Mesodermal cell (in vitro differentiated cells): ENCODE results near the gene TDP1.

Source experiments
- H3K27ac ChIP-seq: 2 replicates; pipeline ENCODE4 v1.7.0; 2013; ENCODE audit warnings: mild to moderate bottlenecking, low read depth, low read length, moderate library complexity; ENCODE audit not compliant: severe bottlenecking
- H3K36me3 ChIP-seq: 2 replicates; pipeline ENCODE4 v1.7.1; 2013; ENCODE audit warnings: mild to moderate bottlenecking, low read length, moderate library complexity; ENCODE audit not compliant: control insufficient read depth, insufficient read depth
- H3K4me1 ChIP-seq: one replicate; pipeline ENCODE4 v1.7.1; 2013; ENCODE audit warnings: mild to moderate bottlenecking, low read length; ENCODE audit not compliant: insufficient read depth, control insufficient read depth, poor library complexity, severe bottlenecking
- H3K4me3 ChIP-seq: 2 replicates; pipeline ENCODE4 v1.7.0; 2013; ENCODE audit warnings: low read length, control low read depth, mild to moderate bottlenecking; ENCODE audit not compliant: insufficient read depth, poor library complexity, severe bottlenecking; ENCODE audit errors: extremely low read depth
- H3K9me3 ChIP-seq: 2 replicates; pipeline ENCODE4 v1.7.1; 2013; ENCODE audit warnings: mild to moderate bottlenecking, low read length, moderate library complexity; ENCODE audit not compliant: control insufficient read depth
- WGBS, 2 experiments: methylation state at CpG; one replicate each; pipeline ENCODE4 v1.1.5; 2013; ENCODE audit warnings: missing lambda C conversion rate in 2 of 2; ENCODE audit not compliant: insufficient coverage in 2 of 2; 5-methylcytosine and 5-hydroxymethylcytosine counted together

TDP1 gene

DNA sequence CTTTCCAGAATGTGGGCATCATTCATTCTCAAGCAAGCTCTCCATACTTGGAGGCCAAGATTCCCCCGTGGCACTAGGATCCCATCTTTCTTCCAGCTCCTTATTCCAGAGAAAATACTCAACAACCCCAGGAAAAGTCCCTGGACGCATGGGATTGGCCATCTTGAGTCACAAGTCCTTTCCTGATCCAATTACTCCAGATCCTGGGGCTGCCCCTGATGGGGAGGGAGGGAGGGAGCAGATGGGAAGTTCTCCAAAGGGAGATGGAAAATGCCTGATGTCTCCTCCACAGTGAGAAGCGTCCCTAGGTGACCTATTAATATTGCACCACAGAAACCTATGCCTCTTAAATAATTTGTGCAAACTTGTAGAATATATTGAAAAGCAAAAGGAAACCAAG is 93.7 kb downstream of the TDP1 start:
- no peak overlapping the region for H3K4me3 ChIP-seq
- 80% methylated on average over 1 of the region's 3 CpGs; no CpG with 5 or more reads in 1 of the 2 experiments for WGBS, 2 experiments
- peaks cover 10% of the 10 kb centered on the region for H3K36me3 ChIP-seq
- H3K27ac ChIP-seq = no peak overlapping the region
- H3K4me1 ChIP-seq = no peaks in the 10 kb centered on the region
- H3K9me3 ChIP-seq = no peaks in the 10 kb centered on the region

DNA sequence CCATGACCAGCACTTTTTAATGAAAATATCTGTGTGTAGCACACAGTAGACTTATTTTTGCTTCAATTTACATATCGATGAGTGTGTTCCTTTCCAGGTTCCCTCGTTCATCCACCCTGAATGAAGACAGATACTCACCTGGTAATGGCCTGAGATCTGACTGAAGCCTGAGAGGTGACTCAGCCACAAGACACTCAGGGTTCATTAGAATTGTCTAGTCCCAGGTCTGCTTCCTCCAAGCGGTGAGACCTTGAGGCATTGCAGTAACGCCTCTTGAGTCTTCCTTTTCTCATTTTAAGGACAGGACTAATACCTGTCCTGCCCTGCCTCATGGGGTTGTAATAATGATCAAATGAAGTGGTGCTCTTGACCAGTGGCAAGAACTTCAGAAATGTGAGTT is 94.5 kb downstream of the TDP1 start:
- no peak overlapping the region for H3K27ac ChIP-seq
- H3K4me1 ChIP-seq = no peaks in the 10 kb centered on the region
- H3K36me3 ChIP-seq = peaks cover 3% of the 10 kb centered on the region
- H3K4me3 ChIP-seq = no peak overlapping the region
- no peaks in the 10 kb centered on the region for H3K9me3 ChIP-seq
- WGBS, 2 experiments = 98 to 100% methylated on average over 4 of the region's 4 CpGs

DNA sequence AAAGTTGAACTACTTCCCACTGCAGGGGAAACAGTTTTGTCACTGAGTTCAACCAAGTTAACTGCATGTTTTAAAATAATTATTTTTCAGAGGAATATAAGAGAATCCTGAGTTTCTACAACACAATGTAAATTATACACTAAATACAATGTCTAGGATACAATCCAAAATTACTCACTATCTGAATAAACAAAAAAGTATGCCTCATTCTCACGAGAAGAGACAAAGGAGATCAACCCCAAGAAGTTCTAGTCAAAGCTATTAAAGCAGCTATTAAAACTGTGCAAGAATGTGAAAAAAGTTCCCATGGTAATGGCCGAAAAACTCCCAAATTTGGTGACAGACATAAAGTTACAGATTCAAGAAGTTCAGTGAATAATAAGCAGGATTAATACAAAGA is 97.3 kb downstream of the TDP1 start:
- H3K36me3 ChIP-seq = no peaks in the 10 kb centered on the region
- H3K4me3 ChIP-seq = no peak overlapping the region
- H3K9me3 ChIP-seq = no peaks in the 10 kb centered on the region
- H3K27ac ChIP-seq = no peak overlapping the region
- H3K4me1 ChIP-seq = no peaks in the 10 kb centered on the region
- no CpG with 5 or more reads among the region's 2 CpGs for WGBS, 2 experiments

DNA sequence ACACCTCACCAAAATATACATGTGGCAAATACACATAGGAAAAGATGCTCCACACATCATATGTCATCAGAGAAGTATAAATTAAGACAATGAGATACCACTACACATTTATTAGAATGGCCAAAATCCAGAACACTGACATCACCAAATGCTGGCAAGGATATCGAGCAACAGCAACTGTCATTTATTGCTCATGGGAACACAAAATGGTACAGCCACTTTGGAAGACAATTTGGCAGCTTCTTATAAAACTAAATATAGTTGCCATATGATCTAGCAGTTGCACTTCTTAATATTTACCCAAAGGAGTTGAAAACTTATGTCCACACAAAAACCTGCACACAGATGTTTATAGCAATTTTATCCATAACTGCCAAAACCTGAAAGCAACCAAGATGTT is 99.1 kb downstream of the TDP1 start:
- H3K4me1 ChIP-seq = no peaks in the 10 kb centered on the region
- no peaks in the 10 kb centered on the region for H3K9me3 ChIP-seq
- 100% methylated on average over 1 of the region's 1 CpG; no CpG with 5 or more reads in 1 of the 2 experiments for WGBS, 2 experiments
- H3K36me3 ChIP-seq = no peaks in the 10 kb centered on the region
- no peak overlapping the region for H3K4me3 ChIP-seq
- no peak overlapping the region for H3K27ac ChIP-seq

DNA sequence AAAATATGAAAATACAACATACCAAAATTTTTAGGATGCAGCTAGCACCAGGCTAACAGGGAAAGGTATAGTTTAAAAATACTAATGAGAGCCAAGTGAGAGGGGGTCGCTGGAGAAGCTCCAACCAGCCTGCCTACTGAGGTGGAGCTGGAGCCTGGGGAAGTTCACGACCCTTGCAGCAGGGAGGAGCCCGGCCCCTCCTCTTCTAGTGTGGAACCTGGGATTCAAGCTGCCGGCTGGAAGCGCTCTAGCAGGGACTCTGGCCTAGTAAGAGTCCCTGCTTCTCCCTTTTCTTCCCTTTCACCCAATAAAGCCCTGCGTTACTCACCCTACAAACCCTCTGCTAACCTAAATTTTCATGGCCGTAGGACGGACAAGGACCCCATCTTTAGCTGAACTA is 101.1 kb downstream of the TDP1 start:
- Histone ChIP-seq H3K9me3 (no peaks in the 10 kb centered on the region), H3K4me1 (no peaks in the 10 kb centered on the region), H3K36me3 (no peaks in the 10 kb centered on the region), H3K27ac (no peak overlapping the region), H3K4me3 (no peak overlapping the region)
- WGBS, 2 experiments = 41 to 44% methylated on average over 5 to 8 of the region's 8 CpGs

DNA sequence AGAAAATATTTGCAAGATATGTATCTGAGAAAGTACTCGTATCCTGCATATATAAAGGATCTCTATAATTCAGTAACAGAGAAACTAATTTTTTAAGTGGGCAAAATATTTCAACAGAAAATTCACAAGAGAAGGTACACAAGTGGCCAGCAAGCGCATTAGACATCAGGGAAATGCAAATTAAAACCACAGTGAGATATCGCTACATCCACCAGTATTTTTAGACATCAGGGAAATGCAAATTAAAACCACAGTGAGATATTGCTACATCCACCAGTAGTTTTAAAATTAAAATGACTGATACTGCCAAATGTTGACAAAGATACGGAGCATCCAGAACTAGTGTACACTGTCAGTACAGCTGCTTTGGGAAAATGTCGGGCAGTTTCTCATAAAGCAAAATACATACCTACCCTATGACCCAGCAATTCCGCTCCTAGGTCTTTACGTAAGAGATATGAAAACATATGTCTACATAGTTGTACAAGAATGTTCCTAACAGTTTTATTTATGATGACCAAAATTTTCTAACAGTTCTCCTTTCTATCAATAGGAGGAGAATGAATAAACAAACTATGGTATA is 103.2 kb downstream of the TDP1 start:
- no peak overlapping the region for H3K27ac ChIP-seq
- no peaks in the 10 kb centered on the region for H3K36me3 ChIP-seq
- WGBS, 2 experiments = 83 to 100% methylated on average over 1 to 2 of the region's 7 CpGs
- no peaks in the 10 kb centered on the region for H3K9me3 ChIP-seq
- H3K4me1 ChIP-seq = no peaks in the 10 kb centered on the region
- no peak overlapping the region for H3K4me3 ChIP-seq

DNA sequence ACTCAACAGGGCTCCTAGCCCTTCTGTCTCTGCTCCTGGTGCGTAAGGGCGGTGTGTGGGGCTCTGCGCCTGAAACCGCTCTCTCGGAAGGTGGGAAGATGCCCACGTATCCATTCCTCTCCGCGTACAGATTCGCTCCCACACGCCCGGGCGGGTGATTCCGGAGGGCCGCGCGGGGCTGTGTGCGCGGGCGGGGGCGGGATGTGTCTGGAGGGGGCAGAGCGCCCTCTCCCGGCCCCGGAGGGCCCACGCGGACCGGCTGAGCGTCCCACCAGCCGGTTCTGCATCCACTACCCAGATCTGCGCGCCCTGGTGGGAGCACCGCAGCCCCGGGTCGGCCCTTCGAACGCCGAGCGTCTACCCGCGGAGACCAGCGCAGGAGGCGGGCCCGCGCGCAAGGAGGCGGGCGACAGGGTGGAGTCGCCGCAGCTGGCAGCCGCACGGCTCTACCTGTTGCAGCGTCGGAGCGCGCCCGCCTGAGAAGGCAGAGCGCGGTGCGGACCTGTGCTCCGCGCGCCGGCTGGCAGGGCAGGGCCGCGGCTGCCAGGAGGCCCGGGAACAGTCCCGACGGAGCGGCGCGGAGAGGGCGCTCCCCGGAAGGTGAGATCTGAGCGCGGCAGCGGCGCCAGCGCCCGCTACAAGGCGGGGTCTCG is 104.7 kb downstream of the TDP1 start:
- Histone ChIP-seq H3K27ac (no peak overlapping the region), H3K36me3 (no peaks in the 10 kb centered on the region), H3K4me3 (peak overlapping the region; percentile 33), H3K4me1 (no peaks in the 10 kb centered on the region), H3K9me3 (no peaks in the 10 kb centered on the region)
- 0 to 1% methylated on average over 55 to 76 of the region's 80 CpGs for WGBS, 2 experiments

DNA sequence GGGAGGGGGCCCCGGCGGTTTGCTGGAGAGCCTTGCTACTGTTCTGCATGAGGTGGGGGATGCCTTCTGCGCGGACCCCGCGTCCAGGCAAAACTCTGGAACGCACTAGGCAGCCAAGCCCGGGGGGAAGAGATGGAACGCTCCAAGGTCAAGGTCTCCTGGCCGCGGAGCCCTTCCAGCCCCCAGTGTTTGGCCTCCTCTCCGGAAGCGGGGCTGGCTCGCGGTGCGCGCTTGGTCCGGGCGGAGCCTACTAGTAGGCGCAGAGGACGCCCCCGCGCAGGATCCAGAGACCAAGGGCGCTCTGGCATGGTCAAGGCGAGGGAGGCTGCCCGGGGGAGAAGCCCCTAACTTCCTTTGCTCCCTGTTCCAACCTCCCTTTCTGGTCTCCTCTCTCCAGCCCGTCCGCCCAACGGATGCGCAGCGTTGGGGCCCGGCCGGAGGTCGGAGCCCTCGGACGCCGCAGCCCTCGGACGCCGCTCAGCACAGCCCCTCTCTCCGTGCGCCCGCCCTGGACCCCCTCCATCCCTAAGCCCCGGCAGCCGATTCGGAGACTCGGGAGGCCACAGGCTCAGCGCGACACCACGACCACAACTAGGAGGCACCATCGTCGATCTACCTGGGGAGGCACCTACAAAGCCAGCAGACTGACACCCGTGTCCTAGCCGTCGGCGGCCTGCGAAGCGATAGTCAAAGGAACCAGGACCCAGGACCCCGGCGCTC is 105.4 kb downstream of the TDP1 start:
- Histone ChIP-seq H3K36me3 (no peaks in the 10 kb centered on the region), H3K9me3 (no peaks in the 10 kb centered on the region), H3K4me3 (peak overlapping the region; percentile 33), H3K27ac (no peak overlapping the region), H3K4me1 (no peaks in the 10 kb centered on the region)
- 0 to 2% methylated on average over 25 to 47 of the region's 60 CpGs for WGBS, 2 experiments

DNA sequence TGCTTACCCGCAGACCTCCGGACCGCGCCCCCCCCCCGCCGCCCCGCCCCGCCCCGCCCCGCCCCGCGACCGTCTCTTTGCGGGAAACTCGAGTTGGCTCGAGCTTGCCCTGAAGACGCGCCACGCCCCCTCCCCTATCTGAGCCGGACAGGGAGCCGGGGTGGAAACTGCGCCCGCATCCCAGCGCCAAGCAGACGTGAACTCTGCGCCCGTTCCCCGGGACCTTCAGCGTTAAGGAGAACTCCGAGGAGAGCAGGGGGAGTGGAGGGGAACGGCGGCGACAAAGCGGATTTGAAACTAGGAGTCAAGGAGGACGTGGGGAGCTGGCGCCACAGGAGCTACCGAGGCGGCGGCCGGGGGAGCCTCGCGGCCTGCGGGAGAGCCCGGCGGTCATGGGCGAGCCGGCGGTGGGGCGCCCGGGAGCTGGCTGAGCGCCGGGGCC is 106.0 kb downstream of the TDP1 start, which contains the start of gene KCNK13:
KCNK13 (plus strand) TSS at position 310 of the 442 bp plus-strand sequence. CDS start 212 bp downstream, outside the sequence.
- Histone ChIP-seq H3K9me3 (no peaks in the 10 kb centered on the region), H3K27ac (no peak within 1 kb of the TSS), H3K4me3 (peak within 1 kb of the TSS; percentile 33), H3K4me1 (no peaks in the 10 kb centered on the region), H3K36me3 (no peaks in the 10 kb centered on the region)
- 1% methylated on average over 20 to 36 of the region's 52 CpGs for WGBS, 2 experiments

DNA sequence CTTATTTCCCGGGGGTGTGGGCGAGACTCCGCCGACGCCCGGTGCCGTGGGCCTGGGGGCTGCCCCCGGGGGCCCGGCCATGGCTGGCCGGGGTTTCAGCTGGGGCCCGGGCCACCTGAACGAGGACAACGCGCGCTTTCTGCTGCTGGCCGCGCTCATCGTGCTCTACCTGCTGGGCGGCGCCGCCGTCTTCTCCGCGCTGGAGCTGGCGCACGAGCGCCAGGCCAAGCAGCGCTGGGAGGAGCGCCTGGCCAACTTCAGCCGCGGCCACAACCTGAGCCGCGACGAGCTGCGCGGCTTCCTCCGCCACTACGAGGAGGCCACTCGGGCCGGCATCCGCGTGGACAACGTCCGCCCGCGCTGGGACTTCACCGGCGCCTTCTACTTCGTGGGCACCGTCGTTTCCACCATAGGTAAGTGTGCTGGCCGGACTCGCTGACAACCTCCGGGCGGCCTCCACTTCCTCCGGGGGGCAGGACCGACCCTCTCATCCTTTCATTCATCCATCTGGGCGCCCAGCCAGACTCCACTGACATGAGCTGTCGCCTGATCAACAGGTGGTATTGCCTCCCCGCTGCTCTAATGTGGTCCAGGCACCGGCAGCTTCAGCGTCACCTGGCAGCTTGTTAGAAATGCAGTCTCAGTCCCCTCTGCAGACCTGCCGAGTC is 106.5 kb downstream of the TDP1 start:
- H3K9me3 ChIP-seq = no peaks in the 10 kb centered on the region
- no peak overlapping the region for H3K27ac ChIP-seq
- peak overlapping the region; percentile 31 for H3K4me3 ChIP-seq
- H3K4me1 ChIP-seq = no peaks in the 10 kb centered on the region
- no peaks in the 10 kb centered on the region for H3K36me3 ChIP-seq
- WGBS, 2 experiments = 2% methylated on average over 51 to 61 of the region's 63 CpGs
